ENCODE results near the gene UBE2U.

Gene UBE2U

GRCh38 chr1:64212031-64212430, 8.6 kb downstream of the UBE2U start:
- Histone ChIP-seq H3K27me3 (ENCODE audit: low read length) (no peaks in the 10 kb centered on the region), H3F3A (ENCODE audit: insufficient read depth) (no peaks in the 10 kb centered on the region), H4K20me1 (ENCODE audit: low read depth, low read length) (no peaks in the 10 kb centered on the region), H2AFZ (ENCODE audit: low read depth, low read length, severe bottlenecking) (no peak overlapping the region), H3K9me2 (replicated peaks; ENCODE audit: insufficient read depth, low read length) (no peaks in the 10 kb centered on the region), H3K4me3 (ENCODE audit: insufficient read depth, low read length, poor library complexity, severe bottlenecking) (no peak overlapping the region), H3K36me3 (ENCODE audit: low read length) (no peaks in the 10 kb centered on the region), H3K27ac (ENCODE audit: low read depth, low read length) (no peak overlapping the region), H3K79me2 (ENCODE audit: insufficient read depth, low read length) (no peaks in the 10 kb centered on the region), H3K9me3 (ENCODE audit: insufficient read depth, low read length) (no peaks in the 10 kb centered on the region), H3K9ac (ENCODE audit: low read length) (no peak overlapping the region), H3K4me2 (ENCODE audit: low read depth, low read length, poor library complexity, severe bottlenecking) (no peak overlapping the region)
- TF ChIP-seq CTCF (IDR thresholded peaks at IDR 0.05; ENCODE audit: insufficient read depth, low read length, poor library complexity, severe bottlenecking) = no peak
- no peak for TF ChIP-seq EZH2phosphoT487 (conservative IDR thresholded peaks at IDR 0.05; ENCODE audit: low read length)

GRCh38 chr1:64215576-64215975, 12.2 kb downstream of the UBE2U start:
- H2AFZ ChIP-seq (ENCODE audit: low read depth, low read length, severe bottlenecking) = no peak overlapping the region
- H3K4me3 ChIP-seq (ENCODE audit: insufficient read depth, low read length, poor library complexity, severe bottlenecking) = no peak overlapping the region
- TF ChIP-seq EZH2phosphoT487 (conservative IDR thresholded peaks at IDR 0.05; ENCODE audit: low read length) (no peak), CTCF (IDR thresholded peaks at IDR 0.05; ENCODE audit: insufficient read depth, low read length, poor library complexity, severe bottlenecking) (no peak)
- H3K9me3 ChIP-seq (ENCODE audit: insufficient read depth, low read length) = no peaks in the 10 kb centered on the region
- H3K36me3 ChIP-seq (ENCODE audit: low read length) = no peaks in the 10 kb centered on the region
- H4K20me1 ChIP-seq (ENCODE audit: low read depth, low read length) = no peaks in the 10 kb centered on the region
- H3K27me3 ChIP-seq (ENCODE audit: low read length) = no peaks in the 10 kb centered on the region
- H3K27ac ChIP-seq (ENCODE audit: low read depth, low read length) = no peak overlapping the region
- H3K79me2 ChIP-seq (ENCODE audit: insufficient read depth, low read length) = no peaks in the 10 kb centered on the region
- H3K4me2 ChIP-seq (ENCODE audit: low read depth, low read length, poor library complexity, severe bottlenecking) = no peak overlapping the region
- H3K9me2 ChIP-seq (replicated peaks; ENCODE audit: insufficient read depth, low read length) = no peaks in the 10 kb centered on the region
- H3F3A ChIP-seq (ENCODE audit: insufficient read depth) = no peaks in the 10 kb centered on the region
- H3K9ac ChIP-seq (ENCODE audit: low read length) = no peak overlapping the region

- no peaks in the 10 kb centered on the region for H3K36me3 ChIP-seq (ENCODE audit: low read length)
- H3F3A ChIP-seq (ENCODE audit: insufficient read depth) = no peaks in the 10 kb centered on the region
- no peaks in the 10 kb centered on the region for H3K9me2 ChIP-seq (replicated peaks; ENCODE audit: insufficient read depth, low read length)
- no peak overlapping the region for H3K9ac ChIP-seq (ENCODE audit: low read length)
- H3K4me3 ChIP-seq (ENCODE audit: insufficient read depth, low read length, poor library complexity, severe bottlenecking) = no peak overlapping the region
- H3K27me3 ChIP-seq (ENCODE audit: low read length) = no peaks in the 10 kb centered on the region
- no peaks in the 10 kb centered on the region for H3K9me3 ChIP-seq (ENCODE audit: insufficient read depth, low read length)
- no peaks in the 10 kb centered on the region for H4K20me1 ChIP-seq (ENCODE audit: low read depth, low read length)
- H2AFZ ChIP-seq (ENCODE audit: low read depth, low read length, severe bottlenecking) = no peak overlapping the region
- H3K27ac ChIP-seq (ENCODE audit: low read depth, low read length) = no peak overlapping the region
- no peaks in the 10 kb centered on the region for H3K79me2 ChIP-seq (ENCODE audit: insufficient read depth, low read length)
- H3K4me2 ChIP-seq (ENCODE audit: low read depth, low read length, poor library complexity, severe bottlenecking) = no peak overlapping the region
- TF ChIP-seq EZH2phosphoT487 (conservative IDR thresholded peaks at IDR 0.05; ENCODE audit: low read length) (no peak), CTCF (IDR thresholded peaks at IDR 0.05; ENCODE audit: insufficient read depth, low read length, poor library complexity, severe bottlenecking) (no peak)
Measured at GRCh38 chr1:64220241-64220640, 16.8 kb downstream of the UBE2U start.
